B cell (primary cell): ENCODE measurements around the gene PKP1. TPM values are rescaled to one million over a fixed set of nuclear protein-coding genes. Genes with fewer than 3 reads are reported as not detected.

Experiments
- ATAC-seq: fragments of 200-7000 bp; cut with Tn5 transposase; one replicate; pipeline ENCODE4 v1.10.0; 2021; ENCODE audit warnings: low read depth, mild to moderate bottlenecking, moderate number of reproducible peaks, moderate library complexity
- CTCF ChIA-PET: fragments of 350-600 bp; sonication (Branson Sonifier 250); formaldehyde crosslinking; loops from one replicate; lab custom pipeline; 2021; ENCODE audit warnings: antibody characterized with exemption, inconsistent platforms; lab: Charles Lee
- POLR2A ChIA-PET: fragments of 350-600 bp; sonication (Branson Sonifier 250); formaldehyde crosslinking; loops from one replicate; lab custom pipeline; 2021; ENCODE audit warnings: antibody characterized with exemption; lab: Charles Lee
- DNase-seq: peaks from one replicate; pipeline ENCODE4 v3.0.0; 2013
- H2AFZ ChIP-seq: 2 replicates; pipeline ENCODE4 v1.6.1; 2012; ENCODE audit warnings: mild to moderate bottlenecking, low read depth, low read length; ENCODE audit not compliant: insufficient read depth, poor library complexity, severe bottlenecking
- H3K27ac ChIP-seq, 2 donors: 1 replicate in 1 of 2; 2 replicates in 1 of 2; pipeline ENCODE4 v1.5.1; 2012 to 2013; ENCODE audit warnings: low read length in 2 of 2, mild to moderate bottlenecking in 2 of 2, moderate library complexity in 1 of 2
- H3K27me3 ChIP-seq, 4 experiments: fragments of 200-600 bp in 1 of 4; sonication (generic) in 1 of 4; replicated peaks in 1 of 4; 1 replicate in 2 of 4; 2 replicates in 2 of 4; pipeline versions ENCODE4 v1.6.1 to v1.7.0; 2013 to 2016; ENCODE audit warnings: low read length in 3 of 4, mild to moderate bottlenecking in 2 of 4, mixed read lengths in 1 of 4, moderate library complexity in 1 of 4; ENCODE audit not compliant: insufficient read depth in 4 of 4, control insufficient read depth in 3 of 4; ENCODE audit errors: control extremely low read depth in 1 of 4
- H3K36me3 ChIP-seq, 2 experiments: replicated peaks in 1 of 2; 1 replicate in 1 of 2; 2 replicates in 1 of 2; pipeline versions ENCODE4 v1.6.1 to v1.7.1; 2013; ENCODE audit warnings: low read length in 1 of 2; ENCODE audit not compliant: insufficient read depth in 2 of 2, control insufficient read depth in 1 of 2; ENCODE audit errors: control extremely low read depth in 1 of 2, extremely low read depth in 1 of 2
- H3K4me1 ChIP-seq, 2 donors: fragments of 200-600 bp in 1 of 2; sonication (generic) in 1 of 2; 1 replicate in 1 of 2; 2 replicates in 1 of 2; pipeline versions ENCODE4 v1.5.1 to v1.6.1; 2013 to 2017; ENCODE audit warnings: low read length in 2 of 2; ENCODE audit not compliant: control insufficient read depth in 2 of 2, insufficient read depth in 2 of 2
- H3K4me2 ChIP-seq: replicated peaks from 2 replicates; pipeline ENCODE3; 2012; ENCODE audit warnings: mild to moderate bottlenecking, low read depth, low read length; ENCODE audit not compliant: poor library complexity, severe bottlenecking
- H3K4me3 ChIP-seq, 5 experiments: fragments of 200-600 bp in 1 of 5; sonication (generic) in 1 of 5; 1 replicate in 3 of 5; 2 replicates in 2 of 5; pipeline versions ENCODE4 v1.5.1 to v1.7.0; 2011 to 2016; ENCODE audit warnings: low read length in 4 of 5, mild to moderate bottlenecking in 4 of 5, low read depth in 2 of 5, control low read depth in 1 of 5, moderate library complexity in 1 of 5; ENCODE audit not compliant: insufficient read depth in 1 of 5; ENCODE audit errors: control extremely low read depth in 1 of 5, extremely low read depth in 1 of 5
- H3K79me2 ChIP-seq: fragments of 200-600 bp; sonication (generic); one replicate; pipeline ENCODE4 v1.6.0; 2016; ENCODE audit warnings: low read length; ENCODE audit not compliant: control insufficient read depth, insufficient read depth
- H3K9ac ChIP-seq: fragments of 200-600 bp; sonication (generic); 2 replicates; pipeline ENCODE4 v1.6.1; 2017; ENCODE audit warnings: mild to moderate bottlenecking, low read length, moderate library complexity
- H3K9me3 ChIP-seq, 3 donors: one replicate each; pipeline versions ENCODE4 v1.6.1 to v1.7.1; 2013; ENCODE audit warnings: low read length in 2 of 3; ENCODE audit not compliant: control insufficient read depth in 2 of 3, insufficient read depth in 1 of 3; ENCODE audit errors: control extremely low read depth in 1 of 3
- H4K20me1 ChIP-seq: 2 replicates; pipeline ENCODE4 v1.6.0; 2012; ENCODE audit warnings: mild to moderate bottlenecking, low read length; ENCODE audit not compliant: insufficient read depth, control insufficient read depth, poor library complexity, severe bottlenecking
- H3K27ac Mint-ChIP-seq: one replicate; pipeline ENCODE4 v1.8.0; 2021; ENCODE audit warnings: mixed read lengths
- H3K27me3 Mint-ChIP-seq: one replicate; pipeline ENCODE4 v1.8.0; 2021; ENCODE audit warnings: mixed read lengths
- H3K4me1 Mint-ChIP-seq: one replicate; pipeline ENCODE4 v1.8.0; 2021; ENCODE audit warnings: mixed read lengths
- H3K4me3 Mint-ChIP-seq: one replicate; pipeline ENCODE4 v1.8.0; 2021; ENCODE audit warnings: mixed read lengths
- H3K9me3 Mint-ChIP-seq: one replicate; pipeline ENCODE4 v1.8.0; 2022; ENCODE audit warnings: mixed read lengths; ENCODE audit not compliant: insufficient read depth
- EZH2 ChIP-seq: IDR thresholded peaks from 2 replicates; pipeline ENCODE4 v1.6.1; 2012; ENCODE audit warnings: borderline replicate concordance, low read depth, mild to moderate bottlenecking, moderate library complexity, low read length; ENCODE audit not compliant: insufficient read depth, poor library complexity, severe bottlenecking
- WGBS: methylation state at CpG from one replicate; pipeline ENCODE4 v1.1.5; 2013; ENCODE audit warnings: missing lambda C conversion rate; ENCODE audit not compliant: insufficient coverage; 5-methylcytosine and 5-hydroxymethylcytosine counted together
- intact Hi-C: fragments of 100-400 bp; cut with micrococcal nuclease; formaldehyde crosslinking; loops from one replicate; pipeline ENCODE4 v1.10.0; 2022
- polyA plus RNA-seq: library from polyadenylated mRNA; depleted of rRNA; stranded (reverse); fragments of >200 nt; gene quantifications from 2 replicates; pipeline ENCODE4 v1.2.3, GENCODE V29; 2012
- total RNA-seq, 2 donors: library from RNA; stranded (reverse); fragments of 120-200 nt in 1 of 2; gene quantifications; 1 replicate in 1 of 2; 2 replicates in 1 of 2; pipeline versions ENCODE4 v1.2.3 to v1.2.4, GENCODE V29; 2013 to 2022
- TF ChIP-seq, protein P1 (sequence below): fragments of 200-600 bp; IDR thresholded peaks from one replicate; pipeline ENCODE4 v1.8.0; 2022; ENCODE audit warnings: antibody characterized with exemption, mild to moderate bottlenecking

PKP1 gene
- total and polyA plus RNA-seq, 2 donors (not counting 1 experiment from before 2014, with no cell fraction given), result not detected

DNA sequence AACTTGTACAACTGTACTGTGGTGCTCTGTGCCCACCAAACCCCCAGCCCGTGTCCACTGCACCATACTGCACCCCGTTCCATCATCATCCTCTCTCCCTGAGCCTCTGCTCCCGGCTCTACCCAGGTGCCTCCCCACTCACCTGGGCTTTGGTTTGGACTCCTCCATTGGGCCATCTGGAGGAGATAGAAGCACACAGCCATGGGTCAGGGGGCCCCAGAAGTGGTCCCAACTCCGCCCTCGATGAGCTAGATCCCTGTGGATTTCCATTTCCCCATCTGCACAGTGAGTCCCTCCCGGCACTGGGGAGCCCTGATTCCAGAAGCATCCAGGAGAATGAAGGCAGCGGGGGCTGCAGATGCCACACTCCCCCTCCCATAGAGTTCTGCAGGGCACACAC lies 83.4 kb downstream of the PKP1 start:
- TF ChIP-seq EZH2, result no peak
- TF ChIP-seq, protein P1, sequence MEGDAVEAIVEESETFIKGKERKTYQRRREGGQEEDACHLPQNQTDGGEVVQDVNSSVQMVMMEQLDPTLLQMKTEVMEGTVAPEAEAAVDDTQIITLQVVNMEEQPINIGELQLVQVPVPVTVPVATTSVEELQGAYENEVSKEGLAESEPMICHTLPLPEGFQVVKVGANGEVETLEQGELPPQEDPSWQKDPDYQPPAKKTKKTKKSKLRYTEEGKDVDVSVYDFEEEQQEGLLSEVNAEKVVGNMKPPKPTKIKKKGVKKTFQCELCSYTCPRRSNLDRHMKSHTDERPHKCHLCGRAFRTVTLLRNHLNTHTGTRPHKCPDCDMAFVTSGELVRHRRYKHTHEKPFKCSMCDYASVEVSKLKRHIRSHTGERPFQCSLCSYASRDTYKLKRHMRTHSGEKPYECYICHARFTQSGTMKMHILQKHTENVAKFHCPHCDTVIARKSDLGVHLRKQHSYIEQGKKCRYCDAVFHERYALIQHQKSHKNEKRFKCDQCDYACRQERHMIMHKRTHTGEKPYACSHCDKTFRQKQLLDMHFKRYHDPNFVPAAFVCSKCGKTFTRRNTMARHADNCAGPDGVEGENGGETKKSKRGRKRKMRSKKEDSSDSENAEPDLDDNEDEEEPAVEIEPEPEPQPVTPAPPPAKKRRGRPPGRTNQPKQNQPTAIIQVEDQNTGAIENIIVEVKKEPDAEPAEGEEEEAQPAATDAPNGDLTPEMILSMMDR, result no peak
- POLR2A ChIA-PET, result no interaction called here

DNA sequence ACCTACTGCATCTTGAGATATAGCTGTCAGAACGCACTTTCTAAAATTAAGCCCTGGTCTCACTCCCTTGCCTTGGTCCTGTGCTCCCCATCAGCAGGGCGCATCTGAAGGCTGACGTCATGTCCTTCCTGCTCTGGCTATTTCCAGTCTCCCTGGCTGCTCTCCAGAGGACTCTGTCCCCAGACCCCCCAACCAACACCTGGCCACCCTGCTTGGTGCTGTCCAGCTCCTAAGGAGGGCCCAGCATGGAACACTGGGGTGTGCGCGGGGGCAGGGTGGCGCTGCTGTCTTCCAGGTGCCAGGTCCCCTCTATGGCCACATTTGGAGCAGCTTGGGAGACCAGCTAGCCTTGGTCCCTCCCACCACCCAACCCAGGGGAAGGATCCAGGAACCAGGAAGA lies 85.9 kb downstream of the PKP1 start:
- H3K27me3 ChIP-seq, result no peaks in the 10 kb centered on the region

More for the DNA sequence above, 83.4 kb downstream of the PKP1 start:
- Histone ChIP-seq H3K27ac (no peak overlapping the region), H2AFZ (no peak overlapping the region), H3K4me1 (no peaks in the 10 kb centered on the region), H3K9ac (no peak overlapping the region), H3K27me3 (peaks cover 0 to 5% (median 0%) of the 10 kb centered on the region in 4 experiments), H3K36me3 (no peaks in the 10 kb centered on the region), H3K4me2 (no peak overlapping the region), H4K20me1 (no peaks in the 10 kb centered on the region), H3K4me3 (no peak overlapping the region), H3K79me2 (no peaks in the 10 kb centered on the region), H3K9me3 (no peaks in the 10 kb centered on the region)
- Mint-ChIP-seq H3K27ac (no peak overlapping the region), H3K9me3 (no peaks in the 10 kb centered on the region), H3K4me3 (no peak overlapping the region), H3K27me3 (peaks cover 32% of the 10 kb centered on the region), H3K4me1 (no peaks in the 10 kb centered on the region)
- intact Hi-C loops, result no loop called here
- ATAC-seq (no peak), DNase-seq (no peak)
- CTCF ChIA-PET, result no interaction called here
- WGBS, result 83% methylated on average over 7 of the region's 7 CpGs

More for the DNA sequence above, 85.9 kb downstream of the PKP1 start:
- TF ChIP-seq, protein P1, result no peak
- no peak for TF ChIP-seq EZH2
- ATAC-seq (no peak), DNase-seq (no peak)
- Histone ChIP-seq H3K79me2 (no peaks in the 10 kb centered on the region), H3K4me3 (no peak overlapping the region), H3K36me3 (no peaks in the 10 kb centered on the region), H2AFZ (no peak overlapping the region), H3K9me3 (no peaks in the 10 kb centered on the region), H3K9ac (no peak overlapping the region), H3K27ac (no peak overlapping the region), H4K20me1 (no peaks in the 10 kb centered on the region), H3K4me1 (no peaks in the 10 kb centered on the region), H3K4me2 (no peak overlapping the region)
- ChIA-PET CTCF (no interaction called here), POLR2A (no interaction called here)
- peak overlapping the region; percentile 15 for H3K27ac Mint-ChIP-seq
- H3K9me3 Mint-ChIP-seq, result no peaks in the 10 kb centered on the region
- no peaks in the 10 kb centered on the region for H3K4me1 Mint-ChIP-seq
- H3K27me3 Mint-ChIP-seq, result peaks cover 36% of the 10 kb centered on the region
- no peak overlapping the region for H3K4me3 Mint-ChIP-seq
- intact Hi-C loops, result no loop called here
- 71% methylated on average over 6 of the region's 6 CpGs for WGBS
